AG04449 (cell line): Measurements from ENCODE around the gene LDB2.

Experiments used
- CTCF ChIA-PET: fragments of 350-600 bp; formaldehyde crosslinking; extraction: SDS; loops from one replicate; lab custom pipeline; 2021; ENCODE audit warnings: antibody characterized with exemption; lab: Yijun Ruan, JAX
- POLR2A ChIA-PET: fragments of 400-600, 350-600 bp; formaldehyde crosslinking; extraction: SDS; loops from one replicate; lab custom pipeline; 2020; ENCODE audit warnings: antibody characterized with exemption, inconsistent platforms; lab: Yijun Ruan, JAX
- DNase-seq: peaks from one replicate; pipeline ENCODE4 v3.0.0-alpha.2; 2010; ENCODE audit warnings: low read depth, low spot score
- H3K4me3 ChIP-seq: 2 replicates; pipeline ENCODE4 v1.5.1; 2011; ENCODE audit warnings: low read depth, mild to moderate bottlenecking, control low read depth, low read length
- CTCF ChIP-seq: IDR thresholded peaks from one replicate; pipeline ENCODE4 v1.5.1; 2011; ENCODE audit warnings: mild to moderate bottlenecking, moderate library complexity, low read length, control low read depth, inconsistent platforms; ENCODE audit not compliant: insufficient read depth; ENCODE audit errors: missing control alignments

LDB2 gene

DNA sequence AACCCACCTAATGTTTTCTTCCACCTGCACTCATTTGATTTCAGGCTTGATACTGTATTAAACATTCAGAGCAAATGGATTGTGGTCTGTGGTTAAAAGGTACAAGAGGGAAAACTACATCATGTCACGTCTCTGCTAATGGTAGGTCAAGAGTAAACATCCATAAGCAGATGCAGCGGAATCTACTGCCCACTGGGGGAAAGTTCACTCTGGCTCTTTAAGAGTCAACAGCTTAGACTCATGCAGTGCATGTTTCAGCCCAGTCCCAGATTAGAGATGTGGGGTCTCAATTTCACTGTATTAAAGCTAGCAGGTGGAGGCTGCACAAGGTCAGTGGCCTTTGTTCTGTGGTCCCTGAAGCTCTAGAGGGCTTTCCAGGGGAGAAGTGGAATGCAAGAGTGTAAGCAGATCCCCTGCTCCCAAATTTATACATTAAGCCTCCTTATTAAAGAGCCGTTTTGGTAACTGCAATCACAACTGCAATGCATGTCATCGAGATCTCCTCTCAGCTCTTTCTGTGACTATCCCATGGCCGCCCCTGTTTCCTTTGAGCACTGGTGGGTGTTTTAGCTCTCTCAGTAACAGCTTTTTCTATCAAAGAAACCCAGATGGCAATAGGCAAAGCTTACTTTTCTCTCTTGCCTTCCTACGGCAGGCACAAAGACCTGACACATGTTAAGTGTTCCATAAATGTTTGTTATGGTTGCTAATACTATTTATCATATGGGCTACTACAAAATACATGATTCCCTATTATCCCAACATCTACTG, 53.4 kb downstream of the LDB2 start:
- no peak overlapping the region for H3K4me3 ChIP-seq
- ChIA-PET CTCF (interaction anchor here (1.1 to 1.6 kb wide), 2 partner anchors 13 to 603 kb away, joined by 3 to 4 read pairs; no protein-coding TSS in a partner anchor), POLR2A (no interaction called here)
- TF ChIP-seq CTCF: no peak
- no peak for DNase-seq

DNA sequence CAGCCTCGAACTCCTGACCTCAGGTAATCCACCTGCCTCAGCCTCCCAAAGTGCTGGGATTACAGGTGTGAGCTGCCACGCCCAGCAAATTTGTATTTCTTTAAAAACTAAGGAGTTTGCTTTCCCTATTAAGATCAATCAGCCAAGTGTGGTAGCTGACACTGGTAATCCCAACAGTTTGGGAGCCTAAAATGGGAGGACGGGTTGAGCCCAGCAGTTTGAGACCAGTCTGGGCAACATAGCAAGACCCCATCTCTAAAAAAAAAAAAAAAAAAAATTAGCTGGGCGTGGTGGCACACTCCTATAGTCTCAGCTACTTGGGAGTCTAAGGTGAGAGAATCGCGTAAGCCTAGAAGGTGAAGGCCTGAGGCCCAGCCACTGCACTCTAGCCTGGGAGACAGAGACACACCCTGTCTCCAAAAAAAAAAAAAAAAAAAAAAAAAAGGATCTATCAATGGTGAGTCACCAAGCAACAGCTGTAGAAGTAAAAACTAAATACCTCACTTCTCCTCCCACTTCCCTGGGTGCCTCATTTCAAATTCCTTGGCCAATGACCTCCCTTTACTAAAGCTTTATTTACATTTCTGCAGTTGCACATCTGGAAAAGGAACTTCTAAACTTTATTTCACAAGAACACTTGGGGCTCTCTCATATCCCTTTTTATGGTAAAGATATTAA, 54.5 kb downstream of the LDB2 start:
- DNase-seq: peak; percentile 38
- H3K4me3 ChIP-seq: no peak overlapping the region
- TF ChIP-seq CTCF: no peak
- ChIA-PET CTCF (interaction anchor here (0.6 to 1.1 kb wide), 2 partner anchors 12 to 15 kb away, joined by 3 read pairs; no protein-coding TSS in a partner anchor), POLR2A (interaction anchor here (0.6 to 0.7 kb wide), 2 partner anchors 75 to 246 kb away, joined by 3 to 4 read pairs; no protein-coding TSS in a partner anchor)

DNA sequence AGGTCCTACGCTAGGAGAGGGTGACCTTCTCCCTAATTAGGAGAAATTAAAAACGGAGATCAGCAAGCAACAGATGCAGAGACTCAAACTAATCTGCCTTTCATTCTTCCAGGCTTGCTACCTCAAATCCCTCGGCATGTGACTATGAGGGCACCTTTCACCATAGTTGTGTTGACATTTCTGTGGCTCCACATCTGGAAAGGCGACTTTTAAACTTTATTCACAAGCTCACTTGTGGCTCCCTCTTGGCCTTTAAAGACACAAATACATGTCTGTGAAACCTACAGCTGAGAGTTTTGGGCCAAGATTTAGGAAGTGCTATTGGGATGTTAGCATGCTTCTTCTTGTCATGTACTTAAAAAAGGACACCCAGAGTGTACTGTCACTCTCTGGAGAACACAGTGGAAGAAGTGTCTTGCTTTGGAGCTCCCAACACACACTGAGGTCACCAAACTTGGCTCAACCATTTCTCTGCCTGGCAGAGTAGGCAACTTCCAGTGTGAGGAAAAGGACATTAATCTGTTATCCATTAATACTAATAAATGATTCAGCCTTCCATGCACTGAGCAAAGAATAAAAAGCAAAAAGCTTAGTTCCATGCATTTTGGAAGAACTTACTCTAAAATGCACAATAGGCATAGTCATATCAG, 60.1 kb downstream of the LDB2 start:
- no peak for TF ChIP-seq CTCF
- ChIA-PET POLR2A (no interaction called here), CTCF (interaction anchor here (0.8 to 1.2 kb wide), 3 partner anchors 41 to 634 kb away, joined by 3 to 5 read pairs (median 4); no protein-coding TSS in a partner anchor)
- no peak for DNase-seq
- H3K4me3 ChIP-seq: no peak overlapping the region

DNA sequence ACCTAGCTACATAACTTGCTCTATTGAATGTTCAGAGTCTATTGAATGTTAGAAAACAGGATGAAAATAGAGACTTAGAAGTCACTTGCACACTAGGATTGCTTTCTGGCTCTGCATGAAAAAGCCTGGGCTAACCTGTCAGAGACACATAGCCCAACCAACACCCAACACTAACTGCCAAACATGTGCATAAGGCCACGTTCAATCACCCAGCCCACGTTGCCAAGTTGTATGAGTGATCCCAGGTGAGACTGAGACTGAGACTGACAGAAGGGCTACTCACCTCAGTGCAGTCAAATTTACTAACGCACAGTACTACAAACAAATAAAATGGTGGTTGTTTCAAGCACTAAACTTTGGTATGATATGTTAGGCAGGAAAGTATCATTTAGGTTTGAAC, 61.0 kb downstream of the LDB2 start:
- TF ChIP-seq CTCF: no peak
- DNase-seq: no peak
- no peak overlapping the region for H3K4me3 ChIP-seq
- POLR2A ChIA-PET: no interaction called here
- CTCF ChIA-PET: interaction anchor here (0.9 kb wide), 1 partner anchor 634 kb away, joined by 5 read pairs; no protein-coding TSS in a partner anchor

GRCh38 chr4:16836324-16836723, 62.1 kb downstream of the LDB2 start:
- CTCF ChIA-PET: interaction anchor here (1.8 kb wide), 1 partner anchor 42 kb away, joined by 5 read pairs; no protein-coding TSS in a partner anchor

More at GRCh38 chr4:16836324-16836723, 62.1 kb downstream of the LDB2 start:
- DNase-seq: no peak
- POLR2A ChIA-PET: no interaction called here
- H3K4me3 ChIP-seq: no peak overlapping the region
- TF ChIP-seq CTCF: no peak
